Natural killer cell (primary cell): Measurements from ENCODE around the gene ECI1. TPM values are rescaled to one million over a fixed set of nuclear protein-coding genes. Genes with fewer than 3 reads are reported as not detected.
A peak's percentile ranks its signal among the peaks of the same experiment; 100 is the strongest.
"Not testable (repeated sequence)": the region's sequence is repeated elsewhere in the genome, so short reads cannot be mapped to it uniquely, and the experiment has no call there.

Source experiments
- ATAC-seq, 3 donors: fragments of 150-1000 bp in 2 of 3; fragments of 200-7000 bp in 1 of 3; cut with Tn5 transposase; 1 replicate in 1 of 3; 2 replicates in 2 of 3; pipeline ENCODE4 v1.10.0; 2021; ENCODE audit warnings: mild to moderate bottlenecking in 2 of 3, moderate library complexity in 2 of 3
- DNase-seq, 2 donors: peaks; one replicate each; pipeline versions ENCODE4 v3.0.0 to v3.0.0-alpha.2; 2013 to 2021; ENCODE audit warnings: mixed read lengths in 1 of 2
- H3K27ac ChIP-seq: one replicate; pipeline ENCODE4 v1.5.1; 2013; ENCODE audit warnings: mild to moderate bottlenecking, low read length
- H3K27me3 ChIP-seq: one replicate; pipeline ENCODE4 v1.6.1; 2013; ENCODE audit warnings: low read length; ENCODE audit not compliant: control insufficient read depth, insufficient read depth
- H3K36me3 ChIP-seq: one replicate; pipeline ENCODE4 v1.6.1; 2013; ENCODE audit warnings: low read length; ENCODE audit not compliant: control insufficient read depth, insufficient read depth
- H3K4me1 ChIP-seq: one replicate; pipeline ENCODE4 v1.6.1; 2013; ENCODE audit warnings: low read length; ENCODE audit not compliant: control insufficient read depth, insufficient read depth
- H3K4me3 ChIP-seq: one replicate; pipeline ENCODE4 v1.5.1; 2013; ENCODE audit warnings: low read length
- H3K9me3 ChIP-seq: one replicate; pipeline ENCODE4 v1.6.1; 2013; ENCODE audit warnings: low read length; ENCODE audit not compliant: control insufficient read depth, insufficient read depth
- H3K27ac Mint-ChIP-seq, 2 donors: one replicate each; pipeline ENCODE4 v1.8.0; 2022; ENCODE audit warnings: mild to moderate bottlenecking in 2 of 2, mixed read lengths in 2 of 2, moderate library complexity in 1 of 2
- H3K27me3 Mint-ChIP-seq, 2 donors: one replicate each; pipeline ENCODE4 v1.8.0; 2022; ENCODE audit warnings: low read depth in 2 of 2, mixed read lengths in 2 of 2
- H3K36me3 Mint-ChIP-seq: one replicate; pipeline ENCODE4 v1.8.0; 2022; ENCODE audit warnings: mixed read lengths
- H3K4me1 Mint-ChIP-seq, 2 donors: one replicate each; pipeline ENCODE4 v1.8.0; 2022; ENCODE audit warnings: mixed read lengths in 2 of 2
- H3K4me3 Mint-ChIP-seq: one replicate; pipeline ENCODE4 v1.8.0; 2022; ENCODE audit warnings: mild to moderate bottlenecking, moderate library complexity, mixed read lengths
- H3K9me3 Mint-ChIP-seq, 2 donors: one replicate each; pipeline ENCODE4 v1.8.0; 2022; ENCODE audit warnings: mixed read lengths in 2 of 2
- WGBS: methylation state at CpG from one replicate; pipeline ENCODE4 v1.1.7; 2013; ENCODE audit warnings: missing lambda C conversion rate; ENCODE audit not compliant: insufficient coverage; 5-methylcytosine and 5-hydroxymethylcytosine counted together
- intact Hi-C: fragments of 100-400 bp; cut with micrococcal nuclease; formaldehyde crosslinking; loops from one replicate; pipeline ENCODE4 v1.14.2; 2022
- total RNA-seq, 4 donors: library from RNA; stranded (reverse); fragments of 120-200 nt in 1 of 4; gene quantifications; one replicate each; pipeline versions ENCODE4 v1.2.3 to v1.2.4, GENCODE V29; 2013 to 2022
- TF ChIP-seq, protein P1 (sequence below): fragments of 200-600 bp; IDR thresholded peaks from one replicate; pipeline ENCODE4 v1.8.0; 2022; ENCODE audit warnings: antibody characterized with exemption

ECI1 gene
- total RNA-seq, 3 donors from 2014 or later (not counting 1 experiment from before 2014, with no cell fraction given) = 14.6 to 19.2 (median 19.0) TPM

DNA sequence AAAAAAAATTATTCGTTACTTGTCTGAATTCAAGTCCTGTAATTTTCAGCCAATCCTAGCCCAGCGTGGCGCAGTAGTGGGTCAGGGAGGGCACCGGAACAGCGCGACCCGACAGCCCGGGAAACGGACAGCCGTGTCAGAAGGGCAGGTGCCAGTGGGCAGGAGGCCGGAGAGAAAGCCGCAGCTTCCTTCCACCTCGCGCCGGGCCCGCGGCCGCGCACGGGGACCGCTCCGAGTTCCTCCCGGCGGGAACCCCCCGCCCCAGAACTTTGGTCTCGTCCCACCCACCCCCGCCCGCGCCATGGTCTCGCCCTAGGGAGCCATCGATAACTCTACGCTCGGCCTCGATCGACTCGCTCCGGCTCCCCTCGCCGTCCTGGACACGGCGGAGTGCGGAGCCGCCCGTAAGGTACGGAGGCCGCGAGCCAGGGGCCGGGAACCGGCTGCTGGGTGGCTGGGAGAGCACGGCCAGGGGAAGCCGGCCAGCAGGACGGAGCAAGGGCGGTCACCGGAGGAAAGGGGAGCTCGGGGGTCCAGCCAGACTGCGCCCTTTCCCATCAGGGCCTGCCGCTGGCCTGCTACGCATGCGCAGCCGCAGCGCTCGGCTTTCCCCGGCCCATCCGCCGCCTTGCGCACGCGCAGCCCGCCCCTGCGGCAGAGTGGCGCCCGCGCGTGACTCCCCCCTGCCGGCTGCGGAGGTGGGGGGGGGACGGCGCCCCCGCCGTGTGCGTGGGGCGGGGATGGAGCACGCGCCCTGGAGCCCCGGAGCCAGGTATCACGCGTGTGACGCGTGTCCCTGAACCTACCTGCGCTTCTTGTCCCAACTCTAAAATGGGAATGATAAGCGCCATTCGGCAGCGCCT lies 46.1 kb downstream of the ECI1 start, which contains the start of gene MLST8:
Gene MLST8 (plus strand): TSS at position 351 of the 863 bp plus-strand sequence. CDS start 632 bp downstream, outside the sequence.
- H3K4me3 Mint-ChIP-seq = peak within 1 kb of the TSS; percentile 91
- H3K27ac Mint-ChIP-seq = peak within 1 kb of the TSS; percentile 80 to 88

DNA sequence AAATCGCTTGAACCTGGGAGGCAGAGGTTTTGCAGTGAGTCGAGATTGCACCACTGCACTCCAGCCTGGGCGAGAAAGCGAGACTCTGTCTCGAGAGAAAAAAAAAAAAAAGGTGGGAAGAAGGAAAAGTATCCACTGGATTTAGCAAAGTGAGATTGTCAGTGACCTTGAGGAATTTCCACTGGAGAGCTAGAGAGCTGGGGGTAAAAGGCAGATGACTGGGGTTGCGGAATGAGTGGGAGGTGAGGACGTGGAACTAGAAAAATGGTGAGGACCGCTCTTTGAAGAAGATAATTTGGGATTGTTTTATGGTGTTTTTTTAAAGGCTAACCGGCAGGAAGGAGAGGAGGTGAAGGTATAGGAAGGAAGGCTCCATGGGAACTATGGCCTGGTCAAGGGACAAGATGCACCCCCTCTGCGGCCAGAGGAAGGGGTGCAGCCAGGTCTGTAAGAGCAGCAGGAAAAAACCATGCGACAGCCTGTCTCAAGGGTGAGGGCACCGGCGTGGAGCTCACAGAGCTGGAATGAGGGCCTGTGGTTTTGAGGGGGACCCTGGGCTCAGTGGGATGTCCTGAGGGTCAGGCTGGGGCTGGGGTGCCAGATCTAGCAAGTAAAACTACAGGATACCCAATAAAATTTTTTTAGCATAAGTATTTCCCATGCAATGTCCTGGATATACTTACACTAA lies 46.8 kb downstream of the ECI1 start:
- peaks cover 19% of the 10 kb centered on the region for H3K4me1 ChIP-seq
- Mint-ChIP-seq H3K27ac (peak overlapping the region; percentile 80 to 88), H3K4me3 (peak overlapping the region; percentile 82), H3K36me3 (no peaks in the 10 kb centered on the region), H3K4me1 (peaks cover 19 to 28% of the 10 kb centered on the region in 2 donors), H3K27me3 (peaks cover 0 to 9% of the 10 kb centered on the region in 2 donors), H3K9me3 (no peaks in the 10 kb centered on the region)
- H3K9me3 ChIP-seq = no peaks in the 10 kb centered on the region
- H3K27me3 ChIP-seq = no peaks in the 10 kb centered on the region
- 87% methylated on average over 13 of the region's 13 CpGs for WGBS
- H3K4me3 ChIP-seq = peak overlapping the region; percentile 88
- TF ChIP-seq, protein P1, sequence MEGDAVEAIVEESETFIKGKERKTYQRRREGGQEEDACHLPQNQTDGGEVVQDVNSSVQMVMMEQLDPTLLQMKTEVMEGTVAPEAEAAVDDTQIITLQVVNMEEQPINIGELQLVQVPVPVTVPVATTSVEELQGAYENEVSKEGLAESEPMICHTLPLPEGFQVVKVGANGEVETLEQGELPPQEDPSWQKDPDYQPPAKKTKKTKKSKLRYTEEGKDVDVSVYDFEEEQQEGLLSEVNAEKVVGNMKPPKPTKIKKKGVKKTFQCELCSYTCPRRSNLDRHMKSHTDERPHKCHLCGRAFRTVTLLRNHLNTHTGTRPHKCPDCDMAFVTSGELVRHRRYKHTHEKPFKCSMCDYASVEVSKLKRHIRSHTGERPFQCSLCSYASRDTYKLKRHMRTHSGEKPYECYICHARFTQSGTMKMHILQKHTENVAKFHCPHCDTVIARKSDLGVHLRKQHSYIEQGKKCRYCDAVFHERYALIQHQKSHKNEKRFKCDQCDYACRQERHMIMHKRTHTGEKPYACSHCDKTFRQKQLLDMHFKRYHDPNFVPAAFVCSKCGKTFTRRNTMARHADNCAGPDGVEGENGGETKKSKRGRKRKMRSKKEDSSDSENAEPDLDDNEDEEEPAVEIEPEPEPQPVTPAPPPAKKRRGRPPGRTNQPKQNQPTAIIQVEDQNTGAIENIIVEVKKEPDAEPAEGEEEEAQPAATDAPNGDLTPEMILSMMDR = no peak
- intact Hi-C loops = no loop called here
- no peak for DNase-seq
- ATAC-seq = no peak
- H3K27ac ChIP-seq = peak overlapping the region; percentile 95
- H3K36me3 ChIP-seq = peaks cover 26% of the 10 kb centered on the region

More for the DNA sequence above, 46.1 kb downstream of the ECI1 start, which contains the start of gene MLST8:
- under 1% methylated on average over 93 of the region's 93 CpGs for WGBS
- peaks cover 0 to 4% of the 10 kb centered on the region in 2 donors for H3K27me3 Mint-ChIP-seq
- DNase-seq = peak; percentile 94 to 98
- Histone ChIP-seq H3K27me3 (no peaks in the 10 kb centered on the region), H3K4me3 (peak within 1 kb of the TSS; percentile 88), H3K27ac (peak within 1 kb of the TSS; percentile 95), H3K4me1 (peaks cover 19% of the 10 kb centered on the region), H3K9me3 (no peaks in the 10 kb centered on the region), H3K36me3 (peaks cover 26% of the 10 kb centered on the region)
- intact Hi-C loops = no loop called here
- ATAC-seq = peak; percentile 88 to 97 (median 93)
- peaks cover 19 to 28% of the 10 kb centered on the region in 2 donors for H3K4me1 Mint-ChIP-seq
- H3K9me3 Mint-ChIP-seq = no peaks in the 10 kb centered on the region
- TF ChIP-seq, protein P1 = peak; percentile 16
- no peaks in the 10 kb centered on the region for H3K36me3 Mint-ChIP-seq

DNA sequence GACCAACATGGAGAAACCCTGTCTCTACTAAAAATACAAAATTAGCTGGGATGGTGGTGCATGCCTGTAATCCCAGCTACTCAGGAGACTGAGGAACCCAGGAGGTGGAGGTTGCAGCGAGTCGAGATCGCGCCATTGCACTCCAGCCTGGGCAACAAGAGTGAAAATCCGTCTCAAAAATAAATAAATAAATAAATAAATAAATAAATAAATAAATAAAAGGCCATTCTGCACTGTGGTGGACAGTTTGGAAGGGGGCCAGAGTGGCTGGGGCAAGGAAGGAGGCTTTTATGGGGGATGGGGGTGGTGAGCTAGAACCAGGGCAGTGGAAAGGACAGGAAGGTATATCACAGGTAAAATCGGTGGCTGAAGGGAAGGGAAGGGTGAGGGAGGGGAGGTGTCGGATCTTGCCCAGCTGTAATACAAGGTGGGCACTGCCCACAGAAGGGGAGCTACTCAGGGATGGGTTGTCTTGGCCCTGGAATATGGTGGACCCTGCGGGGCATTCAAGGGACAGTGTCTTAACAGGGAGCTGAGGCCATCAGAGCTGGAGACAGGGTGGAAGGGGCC lies 48.2 kb downstream of the ECI1 start:
- H3K27me3 ChIP-seq, H3K27ac ChIP-seq, DNase-seq, H3K9me3 ChIP-seq, ATAC-seq, H3K36me3 Mint-ChIP-seq, intact Hi-C loops, H3K9me3 Mint-ChIP-seq, H3K4me3 ChIP-seq: not testable (repeated sequence)
- peaks cover 8 to 10% of the 10 kb centered on the region in 2 donors for H3K27me3 Mint-ChIP-seq
- H3K27ac Mint-ChIP-seq = peak overlapping the region in 1 of 2 donors; percentile 80
- H3K4me3 Mint-ChIP-seq = peak overlapping the region; percentile 82
- peaks cover 12% of the 10 kb centered on the region for H3K36me3 ChIP-seq
- peaks cover 19 to 28% of the 10 kb centered on the region in 2 donors for H3K4me1 Mint-ChIP-seq
- 92% methylated on average over 3 of the region's 8 CpGs for WGBS
- H3K4me1 ChIP-seq = peaks cover 19% of the 10 kb centered on the region
